Measurements from ENCODE around the gene DACH2.

The DACH2 gene

GRCh38 chrX:86148024-86148511 is at the start of gene DACH2:
DACH2 (plus strand) TSS chrX:86148451.
- no peak for TF ChIP-seq CTCF (IDR thresholded peaks at IDR 0.05; ENCODE audit: low read depth, low read length)
- peak within 1 kb of the TSS; percentile 55 for H3K4me3 ChIP-seq (ENCODE audit: low read depth, low read length)

GRCh38 chrX:86102341-86102740 is 45.9 kb upstream of the DACH2 start:
- no peak overlapping the region for H3K4me3 ChIP-seq (ENCODE audit: low read depth, low read length)
- TF ChIP-seq CTCF (IDR thresholded peaks at IDR 0.05; ENCODE audit: low read depth, low read length), result no peak

DNA sequence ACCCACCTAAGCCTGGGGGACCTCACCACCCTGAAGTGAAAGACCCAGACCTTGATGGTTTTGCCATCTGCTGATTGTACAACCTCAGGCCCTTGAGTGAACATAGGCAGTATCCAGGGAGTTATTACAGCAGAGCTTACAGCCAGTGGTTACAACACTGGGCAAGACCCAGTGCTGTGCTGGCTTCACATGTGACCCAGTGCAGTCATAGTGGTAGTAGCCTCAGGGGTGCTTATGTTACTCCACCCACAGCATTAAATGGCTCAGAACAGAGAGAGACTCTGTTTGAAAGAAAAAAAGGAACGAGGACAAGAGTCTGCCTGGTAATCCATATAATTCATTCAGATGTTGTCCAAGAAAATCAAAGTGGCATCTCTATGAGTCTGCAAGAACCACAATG is 45.2 kb upstream of the DACH2 start:
- no peak for TF ChIP-seq CTCF (IDR thresholded peaks at IDR 0.05; ENCODE audit: low read depth, low read length)
- H3K4me3 ChIP-seq (ENCODE audit: low read depth, low read length), result no peak overlapping the region

DNA sequence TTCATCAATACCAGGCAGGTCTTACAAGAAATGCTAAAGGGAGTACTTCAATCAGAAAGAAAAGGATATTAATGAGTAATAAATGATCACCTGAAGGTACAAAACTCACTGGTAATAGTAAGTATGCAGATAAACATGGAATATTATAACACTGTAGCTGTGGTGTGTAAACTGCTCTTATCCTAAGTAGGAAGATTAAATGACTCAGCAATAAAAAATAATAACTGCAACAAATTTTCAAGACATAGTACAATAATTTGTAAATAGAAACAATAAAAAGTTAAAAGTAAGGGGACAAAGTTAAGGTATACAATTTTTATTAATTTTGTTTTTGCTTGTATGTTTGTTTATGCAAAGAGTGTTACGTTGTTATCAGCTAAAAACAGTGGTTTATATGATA is 43.7 kb upstream of the DACH2 start:
- no peak for TF ChIP-seq CTCF (IDR thresholded peaks at IDR 0.05; ENCODE audit: low read depth, low read length)
- no peak overlapping the region for H3K4me3 ChIP-seq (ENCODE audit: low read depth, low read length)

- no peak overlapping the region for H3K4me3 ChIP-seq (ENCODE audit: low read depth, low read length)
- no peak for TF ChIP-seq CTCF (IDR thresholded peaks at IDR 0.05; ENCODE audit: low read depth, low read length)
These were observed 26.3 kb upstream of the DACH2 start for GRCh38 chrX:86121916-86122315.

GRCh38 chrX:86133761-86134160 is 14.5 kb upstream of the DACH2 start:
- TF ChIP-seq CTCF (IDR thresholded peaks at IDR 0.05; ENCODE audit: low read depth, low read length), result peak; percentile 9; the same call in 1 of the 2 replicates
- H3K4me3 ChIP-seq (ENCODE audit: low read depth, low read length), result no peak overlapping the region

DNA sequence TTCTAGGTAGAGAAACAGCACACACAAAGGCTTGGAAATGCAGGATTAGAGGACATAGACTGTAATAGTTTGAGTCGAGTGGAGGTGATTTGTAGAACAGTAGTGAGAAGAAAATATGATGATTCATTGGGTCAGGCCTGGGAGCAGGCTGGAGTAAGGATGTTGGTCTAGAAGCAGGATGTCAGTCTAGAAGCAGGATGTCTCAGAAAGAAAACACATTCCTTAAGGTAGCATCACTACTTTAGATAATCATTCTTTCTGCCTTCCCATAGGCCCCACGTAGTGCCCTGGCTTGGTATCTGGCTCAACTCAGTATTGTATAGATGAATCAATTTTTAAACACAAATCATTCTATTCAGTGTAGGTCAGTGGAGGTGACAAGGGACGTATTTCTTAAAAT is 11.2 kb upstream of the DACH2 start:
- no peak overlapping the region for H3K4me3 ChIP-seq (ENCODE audit: low read depth, low read length)
- no peak for TF ChIP-seq CTCF (IDR thresholded peaks at IDR 0.05; ENCODE audit: low read depth, low read length)

Data from WI38 (cell line).